Mesendoderm (in vitro differentiated cells): ENCODE measurements around the gene RAPGEF4.
A peak's percentile ranks its signal among the peaks of the same experiment; 100 is the strongest.

ENCODE experiments used
- DNase-seq: peaks from one replicate; pipeline ENCODE4 v3.0.0; 2013
- H2AK5ac ChIP-seq: 2 replicates; pipeline ENCODE4 v1.6.1; 2013; ENCODE audit warnings: low read length, inconsistent platforms
- H2BK120ac ChIP-seq: 2 replicates; pipeline ENCODE4 v1.6.1; 2013; ENCODE audit warnings: low read depth, mild to moderate bottlenecking, low read length, moderate library complexity, mixed read lengths
- H2BK15ac ChIP-seq: replicated peaks from 2 replicates; pipeline ENCODE4 v1.6.1; 2013; ENCODE audit warnings: low read depth, mild to moderate bottlenecking, moderate library complexity
- H2BK5ac ChIP-seq: 2 replicates; pipeline ENCODE4 v1.6.1; 2013; ENCODE audit warnings: low read length, inconsistent platforms
- H3K18ac ChIP-seq: 2 replicates; pipeline ENCODE4 v1.6.1; 2013; ENCODE audit warnings: mild to moderate bottlenecking, low read length, mixed read lengths
- H3K23ac ChIP-seq: one replicate; pipeline ENCODE4 v1.6.1; 2013; ENCODE audit warnings: low read length
- H3K27ac ChIP-seq: 2 replicates; pipeline ENCODE4 v1.5.1; 2013; ENCODE audit warnings: low read depth, mild to moderate bottlenecking, inconsistent platforms, low read length, moderate library complexity
- H3K27me3 ChIP-seq: 2 replicates; pipeline ENCODE4 v1.6.1; 2013; ENCODE audit warnings: low read length, control low read depth, mild to moderate bottlenecking, inconsistent platforms; ENCODE audit not compliant: insufficient read depth, poor library complexity
- H3K36me3 ChIP-seq: 2 replicates; pipeline ENCODE4 v1.6.1; 2013; ENCODE audit warnings: low read length, inconsistent platforms; ENCODE audit not compliant: control insufficient read depth, insufficient read depth
- H3K4ac ChIP-seq: one replicate; pipeline ENCODE4 v1.6.1; 2013; ENCODE audit warnings: low read depth, mild to moderate bottlenecking, low read length, moderate library complexity
- H3K4me1 ChIP-seq: 2 replicates; pipeline ENCODE4 v1.6.1; 2013; ENCODE audit warnings: low read depth, low read length, inconsistent platforms; ENCODE audit not compliant: control insufficient read depth
- H3K4me2 ChIP-seq: 2 replicates; pipeline ENCODE4 v1.6.1; 2013; ENCODE audit warnings: low read length
- H3K4me3 ChIP-seq: 2 replicates; pipeline ENCODE4 v1.5.1; 2013; ENCODE audit warnings: mild to moderate bottlenecking, low read length
- H3K56ac ChIP-seq: one replicate; pipeline ENCODE4 v1.6.1; 2013; ENCODE audit warnings: low read length
- H3K79me1 ChIP-seq: 2 replicates; pipeline ENCODE4 v1.6.1; 2013; ENCODE audit warnings: low read length, inconsistent platforms
- H3K79me2 ChIP-seq: 2 replicates; pipeline ENCODE4 v1.6.1; 2013; ENCODE audit warnings: mild to moderate bottlenecking, low read length; ENCODE audit not compliant: control insufficient read depth, insufficient read depth
- H3K9ac ChIP-seq: 2 replicates; pipeline ENCODE4 v1.6.1; 2013; ENCODE audit warnings: low read length, inconsistent platforms
- H4K5ac ChIP-seq: one replicate; pipeline ENCODE4 v1.6.1; 2013; ENCODE audit warnings: low read length
- H4K8ac ChIP-seq: one replicate; pipeline ENCODE4 v1.6.1; 2013; ENCODE audit warnings: low read depth, mild to moderate bottlenecking, control low read depth, low read length, moderate library complexity
- WGBS: extraction: QIAGEN DNeasy Blood & Tissue Kit; methylation state at CpG from one replicate; pipeline ENCODE4 v1.1.7; 2013; ENCODE audit warnings: low lambda C conversion rate, missing lambda C conversion rate; ENCODE audit not compliant: insufficient coverage; ENCODE audit errors: extremely low coverage; 5-methylcytosine and 5-hydroxymethylcytosine counted together

The RAPGEF4 gene

DNA sequence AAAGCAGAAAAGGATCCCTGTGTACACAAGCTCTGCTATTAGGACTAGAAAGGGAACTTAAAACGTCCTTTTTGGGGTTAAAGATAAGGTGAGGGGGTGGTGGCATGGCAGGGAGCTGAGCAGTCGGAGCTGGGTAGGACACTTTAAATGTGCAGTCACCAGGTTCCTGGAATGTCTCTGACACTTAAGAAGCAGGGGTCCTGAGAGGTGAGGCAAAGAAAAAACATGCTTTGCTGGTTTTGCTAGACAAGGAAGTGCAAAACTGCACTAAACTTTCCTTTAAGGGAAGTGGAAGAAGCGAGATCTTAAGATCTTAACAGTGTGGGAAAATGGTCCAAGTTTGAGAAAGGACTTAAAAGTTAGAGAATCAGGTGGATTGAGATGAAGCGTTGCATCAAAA lies 240.5 kb downstream of the RAPGEF4 start:
- H2AK5ac ChIP-seq = no peak overlapping the region
- no peaks in the 10 kb centered on the region for H3K36me3 ChIP-seq
- no CpG with 5 or more reads among the region's 4 CpGs for whole genome bisulfite sequencing
- no peak overlapping the region for H3K27ac ChIP-seq
- no peak overlapping the region for H3K23ac ChIP-seq
- no peak overlapping the region for H3K56ac ChIP-seq
- H2BK120ac ChIP-seq = no peak overlapping the region
- H3K18ac ChIP-seq = no peak overlapping the region
- H2BK15ac ChIP-seq = no peak overlapping the region
- H3K27me3 ChIP-seq = no peaks in the 10 kb centered on the region
- H4K8ac ChIP-seq = no peak overlapping the region
- H2BK5ac ChIP-seq = no peak overlapping the region
- H3K9ac ChIP-seq = no peak overlapping the region
- no peak overlapping the region for H3K4me2 ChIP-seq
- H3K4ac ChIP-seq = no peak overlapping the region
- no peaks in the 10 kb centered on the region for H3K79me1 ChIP-seq
- no peaks in the 10 kb centered on the region for H3K79me2 ChIP-seq
- no peaks in the 10 kb centered on the region for H3K4me1 ChIP-seq
- DNase-seq = no peak
- H3K4me3 ChIP-seq = no peak overlapping the region
- no peak overlapping the region for H4K5ac ChIP-seq

- H4K5ac ChIP-seq = no peak overlapping the region
These were observed 241.2 kb downstream of the RAPGEF4 start for GRCh38 chr2:172976816-172977215.

GRCh38 chr2:172977270-172978062 lies 241.8 kb downstream of the RAPGEF4 start:
- H3K56ac ChIP-seq = no peak overlapping the region
- no peaks in the 10 kb centered on the region for H3K79me1 ChIP-seq
- no peak overlapping the region for H3K4ac ChIP-seq
- H3K4me3 ChIP-seq = no peak overlapping the region
- no peaks in the 10 kb centered on the region for H3K79me2 ChIP-seq
- peak; percentile 50 for DNase-seq
- H3K23ac ChIP-seq = no peak overlapping the region
- no peaks in the 10 kb centered on the region for H3K36me3 ChIP-seq
- H3K18ac ChIP-seq = no peak overlapping the region
- no peak overlapping the region for H3K27ac ChIP-seq
- no peak overlapping the region for H2BK15ac ChIP-seq
- no CpG with 5 or more reads among the region's 7 CpGs for WGBS
- H3K4me2 ChIP-seq = no peak overlapping the region
- H3K9ac ChIP-seq = no peak overlapping the region
- no peak overlapping the region for H2BK120ac ChIP-seq
- H2BK5ac ChIP-seq = no peak overlapping the region
- no peak overlapping the region for H4K8ac ChIP-seq
- H4K5ac ChIP-seq = no peak overlapping the region
- no peaks in the 10 kb centered on the region for H3K27me3 ChIP-seq
- H2AK5ac ChIP-seq = no peak overlapping the region
- H3K4me1 ChIP-seq = no peaks in the 10 kb centered on the region

More at GRCh38 chr2:172976816-172977215, 241.2 kb downstream of the RAPGEF4 start:
- Histone ChIP-seq H2BK5ac (no peak overlapping the region), H3K4me3 (no peak overlapping the region), H3K18ac (no peak overlapping the region), H3K9ac (no peak overlapping the region), H4K8ac (no peak overlapping the region), H3K79me2 (no peaks in the 10 kb centered on the region), H3K27ac (no peak overlapping the region), H3K4me1 (no peaks in the 10 kb centered on the region), H3K36me3 (no peaks in the 10 kb centered on the region), H3K56ac (no peak overlapping the region), H2AK5ac (no peak overlapping the region), H2BK120ac (no peak overlapping the region), H3K4ac (no peak overlapping the region), H3K4me2 (no peak overlapping the region), H3K23ac (no peak overlapping the region), H2BK15ac (no peak overlapping the region), H3K79me1 (no peaks in the 10 kb centered on the region), H3K27me3 (no peaks in the 10 kb centered on the region)
- no CpG with 5 or more reads among the region's 5 CpGs for WGBS
- no peak for DNase-seq

DNA sequence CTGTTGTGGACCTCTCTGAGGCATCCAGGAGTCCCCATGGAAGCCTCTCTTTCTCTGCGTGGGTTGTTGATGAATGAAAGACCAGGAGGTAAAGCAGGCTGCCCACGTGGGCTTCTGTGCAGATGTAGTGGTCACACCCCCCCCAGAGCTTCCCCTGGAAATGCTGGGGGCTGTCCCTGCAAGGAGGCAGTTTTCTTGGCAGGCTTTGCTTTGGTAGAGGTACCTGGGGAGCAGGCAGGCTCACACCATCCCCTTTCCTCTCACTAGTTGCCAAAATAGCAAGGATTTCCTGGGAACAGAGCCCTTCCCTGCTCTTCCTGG lies 242.4 kb downstream of the RAPGEF4 start:
- no peak overlapping the region for H3K23ac ChIP-seq
- H3K4me1 ChIP-seq = no peaks in the 10 kb centered on the region
- H3K4ac ChIP-seq = no peak overlapping the region
- H3K18ac ChIP-seq = no peak overlapping the region
- no peak overlapping the region for H3K27ac ChIP-seq
- WGBS = no CpG with 5 or more reads among the region's 2 CpGs
- H3K4me2 ChIP-seq = no peak overlapping the region
- no peaks in the 10 kb centered on the region for H3K79me1 ChIP-seq
- H2BK5ac ChIP-seq = no peak overlapping the region
- H2BK15ac ChIP-seq = no peak overlapping the region
- no peaks in the 10 kb centered on the region for H3K27me3 ChIP-seq
- H3K36me3 ChIP-seq = no peaks in the 10 kb centered on the region
- H3K4me3 ChIP-seq = no peak overlapping the region
- H2AK5ac ChIP-seq = no peak overlapping the region
- H3K9ac ChIP-seq = no peak overlapping the region
- H3K56ac ChIP-seq = no peak overlapping the region
- no peak overlapping the region for H4K5ac ChIP-seq
- H2BK120ac ChIP-seq = no peak overlapping the region
- H3K79me2 ChIP-seq = no peaks in the 10 kb centered on the region
- H4K8ac ChIP-seq = no peak overlapping the region
- DNase-seq = no peak

- no peak overlapping the region for H4K5ac ChIP-seq
- H3K79me1 ChIP-seq = no peaks in the 10 kb centered on the region
- H3K56ac ChIP-seq = no peak overlapping the region
- no peak overlapping the region for H3K4ac ChIP-seq
- no peak overlapping the region for H4K8ac ChIP-seq
- no peak overlapping the region for H2BK5ac ChIP-seq
- H3K36me3 ChIP-seq = no peaks in the 10 kb centered on the region
- H2AK5ac ChIP-seq = no peak overlapping the region
- no peak overlapping the region for H3K9ac ChIP-seq
- H3K4me2 ChIP-seq = no peak overlapping the region
- H3K27me3 ChIP-seq = no peaks in the 10 kb centered on the region
- no peak overlapping the region for H3K23ac ChIP-seq
- no peak overlapping the region for H2BK120ac ChIP-seq
- no peak overlapping the region for H2BK15ac ChIP-seq
- H3K79me2 ChIP-seq = no peaks in the 10 kb centered on the region
- no peak overlapping the region for H3K18ac ChIP-seq
- WGBS = no CpG with 5 or more reads among the region's 12 CpGs
- peak; percentile 46 for DNase-seq
- no peaks in the 10 kb centered on the region for H3K4me1 ChIP-seq
- no peak overlapping the region for H3K27ac ChIP-seq
- H3K4me3 ChIP-seq = no peak overlapping the region
These were observed 249.7 kb downstream of the RAPGEF4 start for GRCh38 chr2:172985139-172985892.
